HepG2 (cell line): ENCODE results near the gene TNFSF13. TPM values are rescaled to one million over a fixed set of nuclear protein-coding genes. Genes with fewer than 3 reads are reported as not detected.

ENCODE experiments used
- ATAD3A ChIP-seq: sonication (generic); formaldehyde crosslinking; IDR thresholded peaks from 2 replicates; pipeline ENCODE4 v1.4.0; 2020; ENCODE audit warnings: missing genetic modification reagents
- CHD4 ChIP-seq: fragments of 200-600 bp; sonication (generic); IDR thresholded peaks from 2 replicates; pipeline ENCODE4 v1.7.0; 2017; ENCODE audit warnings: mild to moderate bottlenecking, low read length, borderline replicate concordance
- DMAP1 ChIP-seq: IDR thresholded peaks from 2 replicates; pipeline ENCODE4 v1.6.1; 2016
- EP300 ChIP-seq, 3 experiments: sonication (generic) in 1 of 3; formaldehyde crosslinking in 1 of 3; IDR thresholded peaks; 2 replicates each; pipeline versions ENCODE4 v1.5.1 to v1.6.1; 2011 to 2020; ENCODE audit warnings: low read depth in 2 of 3, low read length in 2 of 3, borderline replicate concordance in 1 of 3, improper control_type of control experiment in 1 of 3, mild to moderate bottlenecking in 1 of 3, missing genetic modification reagents in 1 of 3, moderate library complexity in 1 of 3
- FOXK2 ChIP-seq: fragments of 450-650 bp; IDR thresholded peaks from 2 replicates; pipeline ENCODE4 v1.6.1; 2016
- GFI1 ChIP-seq: sonication (generic); formaldehyde crosslinking; IDR thresholded peaks from 2 replicates; pipeline ENCODE4 v1.5.0; 2020; ENCODE audit warnings: missing genetic modification reagents, mild to moderate bottlenecking, borderline replicate concordance
- MED13 ChIP-seq: sonication (generic); formaldehyde crosslinking; IDR thresholded peaks from 2 replicates; pipeline ENCODE4 v1.5.0; 2020; ENCODE audit warnings: missing genetic modification reagents
- PITX1 ChIP-seq: sonication (generic); formaldehyde crosslinking; IDR thresholded peaks from 2 replicates; pipeline ENCODE4 v1.5.1; 2020; ENCODE audit warnings: mild to moderate bottlenecking, missing genetic modification reagents
- RAD21 ChIP-seq: fragments of 450-650 bp; formaldehyde crosslinking; IDR thresholded peaks from 2 replicates; pipeline ENCODE4 v1.5.0; 2020; ENCODE audit warnings: mild to moderate bottlenecking
- SIN3A ChIP-seq: IDR thresholded peaks from 2 replicates; pipeline ENCODE4 v1.6.1; 2011; ENCODE audit warnings: low read depth, mild to moderate bottlenecking, control low read depth, low read length, borderline replicate concordance
- SIX1 ChIP-seq: sonication (generic); formaldehyde crosslinking; IDR thresholded peaks from 2 replicates; pipeline ENCODE4 v1.4.0; 2020; ENCODE audit warnings: missing genetic modification reagents, borderline replicate concordance
- SIX4 ChIP-seq: sonication (generic); formaldehyde crosslinking; IDR thresholded peaks from 2 replicates; pipeline ENCODE4 v1.4.0; 2020; ENCODE audit warnings: missing genetic modification reagents
- U2AF1 ChIP-seq: fragments of 200-400 bp; formaldehyde crosslinking; optimal IDR thresholded peaks from 2 replicates; pipeline ENCODE3; 2017; ENCODE audit warnings: mild to moderate bottlenecking, low read depth, low read length
- ZFP90 ChIP-seq: sonication (generic); formaldehyde crosslinking; IDR thresholded peaks from 2 replicates; pipeline ENCODE4 v1.8.0; 2022; ENCODE audit warnings: missing genetic modification reagents, mild to moderate bottlenecking, inconsistent platforms, borderline replicate concordance
- ZNF652 ChIP-seq: IDR thresholded peaks from 2 replicates; pipeline ENCODE4 v1.6.1; 2016; ENCODE audit warnings: low read depth, borderline replicate concordance
- ZNF703 ChIP-seq: sonication (generic); formaldehyde crosslinking; IDR thresholded peaks from 2 replicates; pipeline ENCODE4 v1.5.1; 2020; ENCODE audit warnings: missing genetic modification reagents, mild to moderate bottlenecking, moderate library complexity, borderline replicate concordance
- ZNF879 ChIP-seq: sonication (generic); formaldehyde crosslinking; IDR thresholded peaks from 2 replicates; pipeline ENCODE4 v1.8.1; 2023; ENCODE audit warnings: missing genetic modification reagents
- ZZZ3 ChIP-seq: sonication (generic); formaldehyde crosslinking; IDR thresholded peaks from 2 replicates; pipeline ENCODE4 v1.4.0; 2020; ENCODE audit warnings: missing genetic modification reagents, mild to moderate bottlenecking, borderline replicate concordance
- polyA plus RNA-seq, 8 experiments: library from polyadenylated mRNA; depleted of rRNA in 3 of 8; stranded (reverse) in 7 of 8; unstranded in 1 of 8; fragments of >200 nt; fragmentation: Illumina TruSeq in 4 of 8; extraction: Trizol in 4 of 8; gene quantifications; 2 replicates each; pipeline versions ENCODE4 v1.2.1 to v1.2.3, GENCODE V29; 2011 to 2016; ENCODE audit warnings: low read depth in 4 of 8, missing spikeins in 1 of 8, mixed read lengths in 1 of 8; ENCODE audit not compliant: insufficient read depth in 1 of 8
- total RNA-seq, 5 experiments: library from RNA; depleted of rRNA; stranded (reverse); fragments of >200 nt; fragmentation: Illumina TruSeq; extraction: Trizol; gene quantifications; 2 replicates each; pipeline ENCODE4 v1.2.3, GENCODE V29; 2016; ENCODE audit warnings: low read depth in 1 of 5
- TF ChIP-seq, protein P1 (sequence below): sonication (generic); formaldehyde crosslinking; IDR thresholded peaks from 2 replicates; pipeline ENCODE4 v1.9.0; 2021; ENCODE audit warnings: missing genetic modification reagents, mild to moderate bottlenecking, borderline replicate concordance
- TF ChIP-seq, protein P2 (sequence below): sonication (generic); formaldehyde crosslinking; IDR thresholded peaks from 2 replicates; pipeline ENCODE4 v1.4.0; 2020; ENCODE audit warnings: low read depth, missing genetic modification reagents
- TF ChIP-seq, protein P3 (sequence below): sonication (generic); formaldehyde crosslinking; IDR thresholded peaks from 2 replicates; pipeline ENCODE4 v1.4.0; 2020; ENCODE audit warnings: missing genetic modification reagents, borderline replicate concordance

Gene TNFSF13
- total and polyA plus RNA-seq, 2 of the 13 experiments (the other 11 are each of a cell fraction or from before 2014, with no cell fraction given) = 2.5 to 3.3 TPM

DNA sequence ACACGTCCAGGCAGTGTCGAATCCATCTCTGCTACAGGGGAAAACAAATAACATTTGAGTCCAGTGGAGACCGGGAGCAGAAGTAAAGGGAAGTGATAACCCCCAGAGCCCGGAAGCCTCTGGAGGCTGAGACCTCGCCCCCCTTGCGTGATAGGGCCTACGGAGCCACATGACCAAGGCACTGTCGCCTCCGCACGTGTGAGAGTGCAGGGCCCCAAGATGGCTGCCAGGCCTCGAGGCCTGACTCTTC lies 13.7 kb downstream of the TNFSF13 start (continued):
- TF ChIP-seq ATAD3A (CRISPR knock-in tag) (no peak), EP300 (IDR thresholded peaks at IDR 0.05; ENCODE audit: low read depth in 2 of 2, low read length in 2 of 2) (no peak), EP300 (CRISPR knock-in tag; IDR thresholded peaks at IDR 0.05; ENCODE audit: borderline replicate concordance) (no peak), ZFP90 (CRISPR knock-in tag) (peak; percentile 52), U2AF1 (peak; percentile 66), ZZZ3 (CRISPR knock-in tag) (peak; percentile 85; the same call in 1 of the 2 replicates), SIX4 (CRISPR knock-in tag) (0 out of 2 replicates have a peak, but pooled peaks have one; percentile 28), CHD4 (no peak), ZNF703 (CRISPR knock-in tag) (no peak), GFI1 (CRISPR knock-in tag) (no peak), FOXK2 (no peak), RAD21 (no peak), PITX1 (CRISPR knock-in tag) (no peak), SIX1 (CRISPR knock-in tag) (no peak), SIN3A (peak; percentile 94; the same call in 1 of the 2 replicates), ZNF652 (CRISPR knock-in tag) (no peak), ZNF879 (CRISPR knock-in tag) (0 out of 2 replicates have a peak, but pooled peaks have one; percentile 22), DMAP1 (CRISPR knock-in tag) (peak; percentile 99), MED13 (peak; percentile 71; the same call in 1 of the 2 replicates)
- TF ChIP-seq, protein P1, sequence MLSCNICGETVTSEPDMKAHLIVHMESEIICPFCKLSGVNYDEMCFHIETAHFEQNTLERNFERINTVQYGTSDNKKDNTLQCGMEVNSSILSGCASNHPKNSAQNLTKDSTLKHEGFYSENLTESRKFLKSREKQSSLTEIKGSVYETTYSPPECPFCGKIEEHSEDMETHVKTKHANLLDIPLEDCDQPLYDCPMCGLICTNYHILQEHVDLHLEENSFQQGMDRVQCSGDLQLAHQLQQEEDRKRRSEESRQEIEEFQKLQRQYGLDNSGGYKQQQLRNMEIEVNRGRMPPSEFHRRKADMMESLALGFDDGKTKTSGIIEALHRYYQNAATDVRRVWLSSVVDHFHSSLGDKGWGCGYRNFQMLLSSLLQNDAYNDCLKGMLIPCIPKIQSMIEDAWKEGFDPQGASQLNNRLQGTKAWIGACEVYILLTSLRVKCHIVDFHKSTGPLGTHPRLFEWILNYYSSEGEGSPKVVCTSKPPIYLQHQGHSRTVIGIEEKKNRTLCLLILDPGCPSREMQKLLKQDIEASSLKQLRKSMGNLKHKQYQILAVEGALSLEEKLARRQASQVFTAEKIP (CRISPR knock-in tag) = no peak
- TF ChIP-seq, protein P2, sequence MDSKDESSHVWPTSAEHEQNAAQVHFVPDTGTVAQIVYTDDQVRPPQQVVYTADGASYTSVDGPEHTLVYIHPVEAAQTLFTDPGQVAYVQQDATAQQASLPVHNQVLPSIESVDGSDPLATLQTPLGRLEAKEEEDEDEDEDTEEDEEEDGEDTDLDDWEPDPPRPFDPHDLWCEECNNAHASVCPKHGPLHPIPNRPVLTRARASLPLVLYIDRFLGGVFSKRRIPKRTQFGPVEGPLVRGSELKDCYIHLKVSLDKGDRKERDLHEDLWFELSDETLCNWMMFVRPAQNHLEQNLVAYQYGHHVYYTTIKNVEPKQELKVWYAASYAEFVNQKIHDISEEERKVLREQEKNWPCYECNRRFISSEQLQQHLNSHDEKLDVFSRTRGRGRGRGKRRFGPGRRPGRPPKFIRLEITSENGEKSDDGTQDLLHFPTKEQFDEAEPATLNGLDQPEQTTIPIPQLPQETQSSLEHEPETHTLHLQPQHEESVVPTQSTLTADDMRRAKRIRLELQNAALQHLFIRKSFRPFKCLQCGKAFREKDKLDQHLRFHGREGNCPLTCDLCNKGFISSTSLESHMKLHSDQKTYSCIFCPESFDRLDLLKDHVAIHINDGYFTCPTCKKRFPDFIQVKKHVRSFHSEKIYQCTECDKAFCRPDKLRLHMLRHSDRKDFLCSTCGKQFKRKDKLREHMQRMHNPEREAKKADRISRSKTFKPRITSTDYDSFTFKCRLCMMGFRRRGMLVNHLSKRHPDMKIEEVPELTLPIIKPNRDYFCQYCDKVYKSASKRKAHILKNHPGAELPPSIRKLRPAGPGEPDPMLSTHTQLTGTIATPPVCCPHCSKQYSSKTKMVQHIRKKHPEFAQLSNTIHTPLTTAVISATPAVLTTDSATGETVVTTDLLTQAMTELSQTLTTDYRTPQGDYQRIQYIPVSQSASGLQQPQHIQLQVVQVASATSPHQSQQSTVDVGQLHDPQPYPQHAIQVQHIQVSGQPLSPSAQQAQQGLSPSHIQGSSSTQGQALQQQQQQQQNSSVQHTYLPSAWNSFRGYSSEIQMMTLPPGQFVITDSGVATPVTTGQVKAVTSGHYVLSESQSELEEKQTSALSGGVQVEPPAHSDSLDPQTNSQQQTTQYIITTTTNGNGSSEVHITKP (CRISPR knock-in tag) = peak; percentile 74; the same call in 1 of the 2 replicates
- TF ChIP-seq, protein P3, sequence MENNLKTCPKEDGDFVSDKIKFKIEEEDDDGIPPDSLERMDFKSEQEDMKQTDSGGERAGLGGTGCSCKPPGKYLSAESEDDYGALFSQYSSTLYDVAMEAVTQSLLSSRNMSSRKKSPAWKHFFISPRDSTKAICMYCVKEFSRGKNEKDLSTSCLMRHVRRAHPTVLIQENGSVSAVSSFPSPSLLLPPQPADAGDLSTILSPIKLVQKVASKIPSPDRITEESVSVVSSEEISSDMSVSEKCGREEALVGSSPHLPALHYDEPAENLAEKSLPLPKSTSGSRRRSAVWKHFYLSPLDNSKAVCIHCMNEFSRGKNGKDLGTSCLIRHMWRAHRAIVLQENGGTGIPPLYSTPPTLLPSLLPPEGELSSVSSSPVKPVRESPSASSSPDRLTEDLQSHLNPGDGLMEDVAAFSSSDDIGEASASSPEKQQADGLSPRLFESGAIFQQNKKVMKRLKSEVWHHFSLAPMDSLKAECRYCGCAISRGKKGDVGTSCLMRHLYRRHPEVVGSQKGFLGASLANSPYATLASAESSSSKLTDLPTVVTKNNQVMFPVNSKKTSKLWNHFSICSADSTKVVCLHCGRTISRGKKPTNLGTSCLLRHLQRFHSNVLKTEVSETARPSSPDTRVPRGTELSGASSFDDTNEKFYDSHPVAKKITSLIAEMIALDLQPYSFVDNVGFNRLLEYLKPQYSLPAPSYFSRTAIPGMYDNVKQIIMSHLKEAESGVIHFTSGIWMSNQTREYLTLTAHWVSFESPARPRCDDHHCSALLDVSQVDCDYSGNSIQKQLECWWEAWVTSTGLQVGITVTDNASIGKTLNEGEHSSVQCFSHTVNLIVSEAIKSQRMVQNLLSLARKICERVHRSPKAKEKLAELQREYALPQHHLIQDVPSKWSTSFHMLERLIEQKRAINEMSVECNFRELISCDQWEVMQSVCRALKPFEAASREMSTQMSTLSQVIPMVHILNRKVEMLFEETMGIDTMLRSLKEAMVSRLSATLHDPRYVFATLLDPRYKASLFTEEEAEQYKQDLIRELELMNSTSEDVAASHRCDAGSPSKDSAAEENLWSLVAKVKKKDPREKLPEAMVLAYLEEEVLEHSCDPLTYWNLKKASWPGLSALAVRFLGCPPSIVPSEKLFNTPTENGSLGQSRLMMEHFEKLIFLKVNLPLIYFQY (CRISPR knock-in tag) = no peak; the same call in 1 of the 2 replicates
